HG03571 (cell line): ENCODE measurements around the gene PIAS2.
"Not testable (repeated sequence)": the region's sequence is repeated elsewhere in the genome, so short reads cannot be mapped to it uniquely, and the experiment has no call there.

Experiments used
- ATAC-seq: cut with Tn5 transposase; IDR thresholded peaks from one replicate; pipeline ENCODE4 v1.9.1; 2021; ENCODE audit not compliant: unreplicated experiment

PIAS2 gene

DNA sequence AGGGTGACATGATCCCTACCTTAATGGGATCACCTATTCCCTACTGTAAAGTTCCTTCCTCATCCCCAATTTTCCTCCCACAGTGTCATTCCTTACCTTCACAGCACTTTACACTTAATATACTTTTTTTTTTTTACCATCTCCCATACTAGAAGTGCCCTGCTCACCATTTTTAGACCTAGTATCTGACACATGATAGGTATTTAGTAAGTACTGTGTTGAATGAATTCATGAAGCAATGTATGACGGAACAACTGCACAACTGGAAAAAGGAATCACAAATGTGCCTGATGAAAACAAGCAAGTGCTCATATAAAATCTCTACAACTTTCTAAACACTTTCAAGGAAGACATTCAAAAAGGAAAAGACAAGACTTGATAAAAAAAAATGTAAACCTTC, 83.4 kb downstream of the PIAS2 start:
- no peak for ATAC-seq

DNA sequence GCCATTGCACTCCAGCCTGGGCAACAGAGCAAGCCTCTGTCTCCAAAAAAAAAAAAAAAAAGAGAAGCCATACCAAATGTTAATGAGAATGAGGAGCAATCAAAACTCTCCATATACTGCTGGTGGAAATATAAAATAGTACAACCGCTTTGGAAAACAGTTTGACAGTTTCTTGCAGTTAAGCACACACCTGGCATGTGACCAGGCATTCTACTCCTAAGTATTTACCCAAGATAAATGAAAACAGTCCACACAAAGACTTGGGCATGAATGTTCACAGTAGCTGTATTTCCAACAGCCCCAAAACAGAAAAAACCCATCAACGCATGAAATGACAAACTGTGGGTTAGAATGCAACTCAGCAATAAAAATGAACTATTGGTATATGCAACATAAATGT, 84.5 kb downstream of the PIAS2 start:
- ATAC-seq: no peak

DNA sequence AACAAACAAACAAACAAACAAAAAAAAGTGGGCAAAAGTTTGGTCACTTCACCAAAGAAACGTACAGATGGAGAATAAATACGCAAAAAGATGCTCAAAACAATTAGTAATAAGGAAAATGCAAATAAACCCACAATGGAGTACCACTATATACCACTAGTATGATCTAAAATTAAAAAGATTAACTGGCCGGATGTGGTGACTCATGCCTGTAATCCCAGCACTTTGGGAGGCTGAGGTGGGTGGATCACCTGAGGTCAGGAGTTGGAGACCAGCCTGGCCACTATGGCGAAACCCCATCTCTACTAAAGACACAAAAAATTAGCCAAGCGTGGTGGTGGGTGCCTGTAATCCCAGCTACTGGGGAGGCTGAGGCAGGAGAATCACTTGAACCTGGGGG, 84.9 kb downstream of the PIAS2 start:
- ATAC-seq: not testable (repeated sequence)

DNA sequence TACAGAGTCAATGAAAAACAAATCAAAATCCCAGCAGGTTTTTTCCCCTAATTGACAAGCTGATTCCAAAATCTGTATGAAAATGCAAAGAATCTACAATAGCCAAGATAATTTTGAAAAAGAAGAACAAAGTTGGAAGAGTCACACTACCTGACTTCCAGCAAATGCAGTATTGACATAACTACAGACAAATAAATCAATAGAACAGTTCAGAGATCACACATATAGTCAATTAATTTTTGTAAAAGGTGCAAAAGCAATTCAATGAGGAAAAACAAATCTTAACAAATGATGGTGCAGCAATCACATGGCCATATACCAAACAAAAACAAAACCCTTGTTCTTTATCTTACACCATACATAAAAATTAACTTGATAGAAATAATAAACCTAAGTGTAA, 85.9 kb downstream of the PIAS2 start:
- ATAC-seq: no peak

DNA sequence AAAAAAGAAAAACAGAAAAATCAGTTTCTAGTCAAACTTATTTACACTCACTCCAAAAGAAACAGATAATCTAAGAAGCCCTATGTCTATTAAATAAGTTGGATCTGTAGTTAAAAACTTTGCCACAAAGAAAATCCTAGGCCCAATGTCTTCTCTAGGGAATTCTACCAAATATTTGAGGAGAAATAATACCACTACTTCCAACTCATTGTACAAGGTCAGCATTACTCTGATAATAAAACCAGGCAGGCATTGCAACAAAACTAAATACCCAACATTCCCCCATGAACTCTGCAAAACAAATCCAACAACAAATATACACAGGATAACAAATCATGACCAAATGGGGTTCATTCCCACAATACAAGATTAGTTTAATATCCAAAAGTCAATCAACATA, 86.7 kb downstream of the PIAS2 start:
- no peak for ATAC-seq

DNA sequence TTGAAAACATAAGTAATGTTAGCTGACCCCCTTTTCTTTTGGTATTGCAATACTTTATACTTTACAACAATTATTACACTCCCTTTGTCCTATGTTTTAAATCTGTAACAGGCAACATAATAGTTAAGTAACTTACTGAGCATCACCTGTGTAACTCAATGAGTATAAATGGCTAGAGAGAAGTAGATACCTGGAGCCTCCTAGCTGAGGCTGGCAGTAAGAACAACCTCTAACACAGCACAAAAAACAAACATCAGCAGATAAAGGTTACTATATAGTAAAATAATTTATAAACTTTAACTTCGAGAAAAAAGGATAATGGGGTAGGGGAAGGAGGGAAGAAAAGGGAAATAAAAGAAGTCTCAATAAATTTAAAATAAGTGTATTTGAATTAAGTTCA, 87.4 kb downstream of the PIAS2 start:
- no peak for ATAC-seq

DNA sequence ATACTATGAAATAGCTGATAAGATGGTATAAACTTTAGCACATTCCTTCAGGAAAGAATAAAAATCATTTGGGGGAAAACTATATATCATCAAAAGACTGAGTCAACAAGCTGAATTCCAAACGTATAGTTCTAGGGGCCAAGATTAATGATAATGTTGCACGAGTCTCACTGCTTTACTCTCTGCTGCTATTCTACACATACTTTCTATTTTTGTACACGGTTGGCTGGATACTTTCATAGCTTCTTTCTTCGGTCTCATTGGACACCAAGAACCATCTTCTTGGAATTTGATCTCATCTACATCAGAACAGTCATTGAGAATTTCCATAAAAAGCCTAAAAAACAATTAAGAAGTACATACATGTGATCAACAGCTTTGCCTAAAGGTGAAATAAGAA, 87.8 kb downstream of the PIAS2 start:
- ATAC-seq: no peak

DNA sequence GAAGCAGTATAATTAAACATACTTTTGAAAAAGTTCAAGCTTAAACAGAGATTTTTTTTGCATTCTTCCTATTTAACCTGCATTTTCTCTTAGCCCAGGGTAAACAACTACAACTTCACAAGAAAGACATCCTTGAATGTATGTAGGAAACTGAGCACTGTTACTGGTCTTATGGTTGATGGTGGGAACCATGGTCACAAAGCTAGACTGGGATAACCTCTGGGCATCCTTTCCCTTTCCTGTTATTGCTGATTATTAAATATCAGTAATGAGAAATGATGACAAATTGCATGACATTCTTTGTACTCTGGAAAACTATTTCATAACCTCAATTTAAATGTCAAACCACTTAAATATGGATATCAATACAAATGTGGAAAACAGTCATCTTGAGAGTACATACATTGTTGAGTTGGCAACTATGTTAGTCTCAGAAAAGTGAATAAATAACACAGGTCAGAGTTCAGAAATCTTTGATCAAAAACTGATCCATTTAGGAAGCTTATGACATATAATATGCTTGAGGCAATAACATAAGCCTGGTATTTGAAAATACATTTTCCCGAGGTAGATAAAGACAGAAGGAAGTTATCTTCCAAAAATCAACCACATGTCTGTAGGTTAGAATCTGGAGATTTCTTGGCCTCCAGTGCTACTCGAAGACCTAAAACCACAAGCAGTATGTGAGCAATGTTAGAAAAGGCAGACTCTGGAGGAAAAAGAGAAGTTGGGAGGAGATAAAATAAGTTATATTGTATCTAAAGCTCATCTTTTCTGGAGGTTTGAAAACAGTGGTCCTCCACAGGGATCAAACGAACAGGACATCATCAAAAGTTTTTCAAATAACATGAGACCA, 95.2 kb downstream of the PIAS2 start:
- no peak for ATAC-seq

DNA sequence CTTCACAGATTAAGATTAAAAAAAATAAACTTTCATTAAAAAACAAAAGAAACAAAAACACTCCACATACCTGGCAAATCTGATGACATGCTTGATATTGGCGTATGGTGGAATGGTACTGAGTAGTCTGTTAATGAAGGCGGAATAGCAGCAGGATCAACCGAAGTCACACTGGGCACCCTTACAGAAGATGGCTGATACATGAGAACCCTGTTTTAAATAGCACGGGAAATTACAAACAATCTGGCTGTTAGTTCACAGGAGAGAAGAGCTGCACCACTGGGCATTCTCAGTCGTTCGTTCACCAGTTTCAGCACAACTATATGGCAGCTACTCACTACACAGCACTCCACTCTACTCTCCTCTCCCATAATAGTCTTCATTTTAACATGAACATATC, 96.4 kb downstream of the PIAS2 start:
- no peak for ATAC-seq

DNA sequence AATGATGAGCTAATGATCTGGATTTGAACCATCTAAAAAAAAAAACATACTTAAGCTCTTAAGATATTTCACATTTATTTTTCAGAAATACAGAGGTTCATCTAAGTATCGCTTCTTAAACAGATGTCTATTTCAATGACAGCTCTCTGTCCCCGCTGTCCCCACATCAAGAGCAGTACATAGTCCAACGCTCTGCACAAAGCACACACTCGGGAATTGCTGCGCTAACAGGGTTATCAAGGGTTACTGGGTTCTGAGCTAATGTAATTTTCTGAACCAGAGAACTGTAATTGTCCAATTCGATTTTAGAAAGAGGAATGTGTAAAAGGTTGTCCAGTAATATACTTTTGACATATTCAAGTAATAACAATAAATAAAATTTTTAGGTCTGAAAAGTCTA, 101.6 kb downstream of the PIAS2 start:
- no peak for ATAC-seq

DNA sequence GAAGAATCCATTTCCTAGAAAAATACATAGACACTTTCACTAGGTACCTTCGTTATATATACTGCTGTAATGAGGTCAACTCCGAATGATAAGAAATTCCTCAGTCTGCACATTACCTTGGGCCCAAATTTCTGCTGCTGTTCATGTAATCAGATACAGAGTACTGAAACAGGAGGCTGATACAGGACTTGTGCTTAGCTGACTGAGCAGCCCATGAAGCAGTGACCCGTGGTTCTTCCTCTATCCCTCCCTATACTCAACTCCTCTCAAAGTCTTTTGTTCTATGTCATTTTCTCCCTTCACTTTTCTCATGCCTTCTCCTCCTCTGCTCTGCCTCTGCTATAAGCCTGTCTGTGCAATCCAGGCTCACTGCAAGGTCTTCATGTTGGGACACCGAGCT, 102.9 kb downstream of the PIAS2 start:
- no peak for ATAC-seq

DNA sequence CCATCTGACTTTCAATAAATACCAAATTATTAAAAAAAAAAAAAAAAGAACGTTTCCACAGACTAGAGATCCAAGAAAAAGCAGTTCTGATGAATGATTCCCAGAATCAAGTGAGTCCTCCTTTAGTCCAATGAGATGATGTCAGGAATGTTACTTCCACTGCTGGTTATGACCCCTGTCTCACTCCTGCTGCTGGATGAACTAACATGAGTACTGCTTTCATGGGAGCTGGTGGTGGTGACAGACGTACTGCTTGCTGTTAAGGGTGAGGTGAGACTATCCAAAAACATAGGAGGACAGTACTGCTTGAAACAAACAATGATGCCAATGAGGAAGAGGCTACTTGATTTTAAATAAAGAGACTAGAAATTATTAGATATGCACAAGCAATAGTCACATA, 105.0 kb downstream of the PIAS2 start:
- no peak for ATAC-seq

DNA sequence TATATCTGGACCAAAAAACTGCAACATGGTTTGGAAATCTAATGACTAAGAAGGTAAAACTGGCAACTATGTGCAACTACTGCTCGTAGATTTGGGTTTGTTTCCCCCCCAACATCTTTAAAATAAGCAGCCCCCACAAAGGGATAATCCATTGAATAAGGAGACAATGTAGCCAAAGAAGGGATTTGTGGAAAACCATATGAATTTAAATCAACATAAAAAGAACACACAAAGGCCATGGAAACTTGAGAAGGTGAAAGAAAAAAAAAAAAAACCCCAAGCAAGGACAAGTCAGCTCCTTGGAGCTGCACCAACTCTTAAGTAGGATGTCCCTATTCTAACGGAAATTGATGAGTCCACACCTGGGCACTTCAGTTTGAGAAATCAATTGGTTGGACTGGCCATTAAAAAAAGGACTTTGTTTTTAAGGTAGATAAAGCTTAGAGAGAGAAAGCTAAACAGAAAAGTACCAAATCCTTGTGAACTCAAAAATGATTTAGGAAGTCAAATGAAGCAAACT, 106.8 kb downstream of the PIAS2 start:
- no peak for ATAC-seq

DNA sequence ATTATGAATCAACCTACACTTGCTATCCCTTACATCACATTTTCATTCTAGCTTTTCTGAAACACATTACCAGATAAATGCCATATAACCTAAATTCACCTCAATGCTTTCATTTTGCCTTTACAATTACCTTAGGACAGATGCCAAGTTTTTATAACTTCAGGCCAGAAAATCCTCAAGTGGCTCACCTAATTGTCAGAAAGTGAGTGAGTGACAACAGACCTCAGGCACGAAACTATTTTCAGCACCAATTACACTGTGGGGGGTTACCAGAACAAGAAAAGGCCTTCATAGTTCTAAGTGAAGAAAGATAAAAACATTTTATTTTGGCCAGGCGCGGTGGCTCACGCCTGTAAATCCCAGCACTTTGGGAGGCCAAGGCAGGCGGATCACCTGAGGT, 108.2 kb downstream of the PIAS2 start:
- no peak for ATAC-seq

DNA sequence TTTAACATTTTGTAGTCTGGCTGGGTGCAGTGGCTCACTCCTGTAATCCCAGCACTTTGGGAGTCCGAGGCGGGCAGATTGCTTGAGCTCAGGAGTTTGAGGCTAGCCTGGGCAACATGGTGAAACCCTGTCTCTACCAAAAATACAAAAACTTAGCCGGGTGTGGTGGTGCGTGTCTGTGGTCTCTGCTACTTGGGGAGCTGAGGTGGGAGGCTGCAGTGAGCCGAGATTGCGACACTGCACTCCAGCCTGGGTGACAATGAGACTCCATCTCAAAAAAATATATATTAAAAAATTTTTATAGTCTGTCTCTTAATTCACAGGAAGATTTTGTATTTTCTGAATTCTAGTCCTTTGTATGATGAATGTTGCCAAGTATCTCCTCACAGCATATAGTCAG, 121.4 kb downstream of the PIAS2 start:
- not testable (repeated sequence) for ATAC-seq

DNA sequence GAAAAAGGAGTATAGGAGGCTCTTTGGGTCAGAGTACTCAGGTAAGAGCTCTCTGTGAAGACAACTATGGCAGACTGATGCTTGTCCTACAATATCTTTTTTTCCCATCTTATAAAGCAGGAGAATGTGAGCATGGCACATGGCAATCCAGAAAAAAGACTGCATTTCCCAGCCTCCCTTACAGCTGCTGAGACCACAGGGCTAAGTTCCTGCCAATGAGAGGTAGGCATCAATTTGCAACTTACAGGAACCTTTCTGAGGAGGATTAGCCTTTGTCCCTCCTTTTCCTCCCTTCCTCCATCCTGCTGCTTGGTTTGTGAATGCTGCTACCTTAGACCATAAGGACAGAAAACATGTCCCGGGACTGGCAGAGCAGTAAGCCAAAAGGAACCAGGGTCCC, 122.7 kb downstream of the PIAS2 start:
- no peak for ATAC-seq

DNA sequence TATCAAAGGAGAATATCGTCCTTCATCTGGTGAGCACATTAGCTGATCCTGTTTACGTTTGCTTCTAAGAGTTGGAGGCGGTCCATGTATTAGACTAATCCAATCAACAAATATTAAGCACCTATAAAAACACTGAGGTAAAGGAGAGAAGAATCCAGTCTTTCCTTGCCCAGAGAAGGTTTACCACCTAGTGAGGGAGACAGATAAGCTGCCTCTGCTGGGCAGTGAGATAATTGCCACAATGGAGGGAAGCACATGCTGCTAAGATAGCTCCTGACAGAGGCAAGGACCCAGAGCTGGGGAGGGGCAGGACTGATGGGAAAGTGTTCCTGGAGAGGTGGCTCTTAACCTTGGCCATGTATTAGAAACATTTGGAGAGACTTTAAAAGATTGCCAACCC, 123.7 kb downstream of the PIAS2 start:
- ATAC-seq: no peak

DNA sequence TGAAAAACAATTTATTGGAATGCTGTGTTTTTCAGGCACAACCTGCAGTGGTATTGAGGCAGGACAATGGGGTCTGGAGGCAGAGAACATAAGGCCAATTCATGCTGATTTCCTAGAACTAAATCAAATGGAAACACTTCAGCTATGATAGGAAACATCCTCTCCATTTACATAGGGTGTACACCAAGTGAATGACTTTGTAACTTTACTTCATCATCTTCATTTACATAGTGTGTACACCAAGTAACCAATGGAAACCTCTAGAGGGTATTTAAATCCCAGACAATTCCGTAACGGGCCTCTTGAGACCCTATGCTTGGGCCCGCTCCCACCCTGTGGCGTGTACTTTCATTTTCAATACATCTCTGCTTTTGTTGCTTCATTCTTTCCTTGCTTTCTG, 128.2 kb downstream of the PIAS2 start:
- ATAC-seq: no peak

DNA sequence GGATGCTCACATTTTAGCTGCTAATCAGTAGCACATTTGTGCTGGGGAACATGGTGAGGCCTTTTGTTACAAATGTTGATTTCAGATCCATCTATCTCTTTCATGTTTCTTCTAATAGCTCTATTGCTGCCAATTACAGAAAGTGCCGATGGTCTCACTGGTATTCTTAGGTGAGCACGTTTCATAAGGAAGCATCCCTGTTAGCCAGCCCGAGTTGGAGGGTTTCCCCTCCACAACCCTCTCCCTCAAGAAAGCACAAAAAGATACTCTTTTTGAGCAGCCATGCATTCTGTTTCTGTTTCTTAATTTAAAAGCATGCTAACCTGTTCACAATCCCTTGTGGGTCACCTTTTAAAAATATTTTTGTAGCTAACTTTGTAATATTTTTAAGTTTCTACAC, 129.6 kb downstream of the PIAS2 start:
- no peak for ATAC-seq

DNA sequence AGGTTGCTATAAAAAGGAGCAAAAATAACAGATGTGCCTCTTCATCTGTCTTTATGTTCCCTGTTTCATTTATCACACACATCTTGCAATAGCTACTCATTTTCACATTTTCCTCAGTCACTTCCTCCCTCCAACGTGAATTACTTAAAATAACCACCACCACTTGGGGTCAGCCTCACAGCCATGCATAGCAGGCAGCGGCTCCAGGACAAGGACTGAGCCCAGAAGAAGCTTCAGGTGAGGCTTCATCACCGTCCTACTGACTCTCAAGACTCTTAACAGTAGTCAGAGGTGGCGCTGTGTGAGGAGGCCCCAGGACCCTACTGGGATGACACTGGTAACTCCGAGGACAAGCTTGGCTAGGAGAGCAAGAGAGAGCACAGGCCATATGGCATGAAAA, 144.9 kb downstream of the PIAS2 start:
- ATAC-seq: no peak

DNA sequence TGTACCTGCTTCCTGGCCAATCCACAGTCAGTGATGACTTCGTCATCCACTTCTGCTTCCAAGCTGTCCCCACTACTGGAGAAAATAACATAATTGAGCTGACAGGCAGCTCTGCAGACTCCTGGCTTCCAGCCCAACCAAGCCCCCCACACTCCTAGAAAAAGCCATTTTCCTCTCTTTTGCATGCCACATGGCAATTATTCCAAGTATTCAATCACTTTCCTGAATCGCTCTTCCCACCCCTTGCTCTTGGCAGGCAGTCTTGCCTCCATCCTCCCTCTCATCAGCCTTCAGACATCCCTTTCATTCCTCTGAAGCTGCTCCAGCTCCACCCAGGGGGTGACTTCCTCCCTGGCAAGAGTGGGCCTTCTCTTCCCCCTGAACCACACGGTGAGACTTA, 146.2 kb downstream of the PIAS2 start:
- ATAC-seq: no peak

DNA sequence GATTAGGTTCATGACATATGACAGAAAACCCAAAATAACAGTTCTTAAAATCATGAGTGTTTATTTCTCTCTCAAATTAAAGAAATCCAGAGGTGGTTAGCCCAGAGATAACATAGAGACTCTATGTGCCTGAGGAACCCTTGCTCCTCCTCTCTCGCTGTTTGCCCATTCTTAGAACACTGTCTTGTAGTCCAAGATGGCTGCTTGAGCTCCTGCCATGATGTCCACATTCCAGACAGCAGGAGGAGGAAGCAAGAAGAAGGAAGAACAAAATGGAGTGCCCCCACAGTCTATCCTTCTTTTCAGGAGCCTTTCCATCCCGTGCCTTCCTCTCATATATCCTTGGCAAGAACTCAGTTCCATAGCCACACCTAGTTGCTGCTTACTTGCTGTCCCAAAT, 146.6 kb downstream of the PIAS2 start:
- no peak for ATAC-seq
